H9 (cell line): ENCODE results near the gene DNAJC25. TPM values are rescaled to one million over a fixed set of nuclear protein-coding genes. Genes with fewer than 3 reads are reported as not detected.

Experiments used
- DNase-seq: peaks from one replicate; pipeline ENCODE4 v3.0.0-alpha.2; 2017
- H2AFZ ChIP-seq: one replicate; pipeline ENCODE4 v1.6.1; 2013; ENCODE audit warnings: mild to moderate bottlenecking, low read length, control low read depth, moderate library complexity
- H2AK5ac ChIP-seq: 2 replicates; pipeline ENCODE4 v1.6.1; 2013; ENCODE audit warnings: low read length, control low read depth, mixed read lengths; ENCODE audit not compliant: insufficient read length
- H2BK120ac ChIP-seq: one replicate; pipeline ENCODE4 v1.6.1; 2013; ENCODE audit warnings: low read depth, mild to moderate bottlenecking, low read length, control low read depth, inconsistent platforms; ENCODE audit not compliant: poor library complexity, severe bottlenecking
- H2BK12ac ChIP-seq: 2 replicates; pipeline ENCODE4 v1.6.1; 2013; ENCODE audit warnings: low read length, control low read depth, mixed read lengths, low read depth; ENCODE audit not compliant: insufficient read length
- H2BK15ac ChIP-seq: 2 replicates; pipeline ENCODE4 v1.6.1; 2013; ENCODE audit warnings: low read depth, low read length, control low read depth
- H2BK20ac ChIP-seq: one replicate; pipeline ENCODE4 v1.6.1; 2013; ENCODE audit warnings: low read depth, mild to moderate bottlenecking, low read length, control low read depth, inconsistent platforms; ENCODE audit not compliant: poor library complexity, severe bottlenecking
- H2BK5ac ChIP-seq: 2 replicates; pipeline ENCODE4 v1.6.1; 2013; ENCODE audit warnings: low read length, control low read depth, mixed read lengths; ENCODE audit not compliant: insufficient read length
- H3K14ac ChIP-seq: 2 replicates; pipeline ENCODE4 v1.6.1; 2013; ENCODE audit warnings: low read length, control low read depth; ENCODE audit not compliant: insufficient read depth
- H3K18ac ChIP-seq: 2 replicates; pipeline ENCODE4 v1.6.1; 2013; ENCODE audit warnings: low read depth, mild to moderate bottlenecking, mixed read lengths, low read length, control low read depth; ENCODE audit not compliant: insufficient read length
- H3K23ac ChIP-seq: 2 replicates; pipeline ENCODE4 v1.6.1; 2013; ENCODE audit warnings: low read length, control low read depth, mixed read lengths, low read depth; ENCODE audit not compliant: insufficient read length
- H3K23me2 ChIP-seq: 2 replicates; pipeline ENCODE4 v1.6.1; 2013; ENCODE audit warnings: low read depth, mild to moderate bottlenecking, mixed read lengths, low read length, control low read depth; ENCODE audit not compliant: insufficient read length, poor library complexity, severe bottlenecking
- H3K27ac ChIP-seq: 2 replicates; pipeline ENCODE4 v1.5.1; 2013; ENCODE audit warnings: low read length, control low read depth, mixed read lengths, low read depth; ENCODE audit not compliant: insufficient read length
- H3K27me3 ChIP-seq: 2 replicates; pipeline ENCODE4 v1.6.1; 2013; ENCODE audit warnings: low read length, control low read depth, inconsistent platforms; ENCODE audit not compliant: insufficient read depth
- H3K4ac ChIP-seq: 2 replicates; pipeline ENCODE4 v1.6.1; 2013; ENCODE audit warnings: low read depth, mild to moderate bottlenecking, control low read depth, inconsistent platforms, low read length, moderate library complexity
- H3K4me1 ChIP-seq: 2 replicates; pipeline ENCODE4 v1.6.1; 2013; ENCODE audit warnings: low read length, control low read depth, inconsistent platforms; ENCODE audit not compliant: insufficient read depth
- H3K4me2 ChIP-seq: 2 replicates; pipeline ENCODE4 v1.6.1; 2013; ENCODE audit warnings: low read length, control low read depth, mixed read lengths; ENCODE audit not compliant: insufficient read length, insufficient read depth
- H3K56ac ChIP-seq: 2 replicates; pipeline ENCODE4 v1.6.1; 2013; ENCODE audit warnings: low read depth, mild to moderate bottlenecking, mixed read lengths, low read length, control low read depth; ENCODE audit not compliant: insufficient read length
- H3K79me1 ChIP-seq: 2 replicates; pipeline ENCODE4 v1.6.1; 2013; ENCODE audit warnings: low read depth, mild to moderate bottlenecking, moderate library complexity, low read length, control low read depth, inconsistent platforms; ENCODE audit not compliant: insufficient read depth, poor library complexity, severe bottlenecking
- H3K79me2 ChIP-seq: 2 replicates; pipeline ENCODE4 v1.6.1; 2013; ENCODE audit warnings: low read length, control low read depth, inconsistent platforms; ENCODE audit not compliant: insufficient read depth
- H3K9ac ChIP-seq: 2 replicates; pipeline ENCODE4 v1.6.1; 2013; ENCODE audit warnings: low read length, control low read depth, mixed read lengths; ENCODE audit not compliant: insufficient read length; ENCODE audit errors: extremely low read depth
- H3K9me3 ChIP-seq: one replicate; pipeline ENCODE4 v1.6.1; 2013; ENCODE audit warnings: low read depth, low read length, inconsistent platforms; ENCODE audit not compliant: control insufficient read depth
- H3T11ph ChIP-seq: one replicate; pipeline ENCODE4 v1.6.1; 2013; ENCODE audit warnings: mild to moderate bottlenecking, low read length, control low read depth, inconsistent platforms
- H4K20me1 ChIP-seq: one replicate; pipeline ENCODE4 v1.6.1; 2013; ENCODE audit not compliant: control insufficient read depth, insufficient read length, insufficient read depth
- H4K5ac ChIP-seq: 2 replicates; pipeline ENCODE4 v1.6.1; 2013; ENCODE audit warnings: low read depth, mild to moderate bottlenecking, mixed read lengths, low read length, control low read depth; ENCODE audit not compliant: insufficient read length
- H4K8ac ChIP-seq: replicated peaks from 2 replicates; pipeline ENCODE4 v1.6.1; 2013; ENCODE audit warnings: low read length, control low read depth, mixed read lengths, low read depth; ENCODE audit not compliant: insufficient read length
- H4K91ac ChIP-seq: 2 replicates; pipeline ENCODE4 v1.6.1; 2013; ENCODE audit warnings: low read depth, mild to moderate bottlenecking, moderate library complexity, mixed read lengths, low read length, control low read depth; ENCODE audit not compliant: insufficient read length
- H3K27ac Mint-ChIP-seq, 3 experiments: 2 replicates in 2 of 3; 3 replicates in 1 of 3; pipeline ENCODE4 v1.8.0; 2020 to 2021; ENCODE audit warnings: mixed read lengths in 3 of 3, mild to moderate bottlenecking in 1 of 3, moderate library complexity in 1 of 3
- H3K27me3 Mint-ChIP-seq: 2 replicates; pipeline ENCODE4 v1.8.0; 2021; ENCODE audit warnings: low read depth, mild to moderate bottlenecking, moderate library complexity, mixed read lengths
- H3K36me3 Mint-ChIP-seq, 3 experiments: 2 replicates in 2 of 3; 3 replicates in 1 of 3; pipeline ENCODE4 v1.8.0; 2020 to 2021; ENCODE audit warnings: low read depth in 3 of 3, mixed read lengths in 3 of 3; ENCODE audit not compliant: insufficient read depth in 1 of 3
- H3K4me1 Mint-ChIP-seq, 2 experiments: 2 replicates each; pipeline ENCODE4 v1.8.0; 2020; ENCODE audit warnings: mixed read lengths in 2 of 2
- H3K4me3 Mint-ChIP-seq, 2 experiments: 2 replicates in 1 of 2; 3 replicates in 1 of 2; pipeline ENCODE4 v1.8.0; 2020 to 2021; ENCODE audit warnings: mild to moderate bottlenecking in 2 of 2, mixed read lengths in 2 of 2, moderate library complexity in 1 of 2
- H3K9me3 Mint-ChIP-seq, 2 experiments: 2 replicates in 1 of 2; 3 replicates in 1 of 2; pipeline ENCODE4 v1.8.0; 2020; ENCODE audit warnings: mild to moderate bottlenecking in 2 of 2, mixed read lengths in 2 of 2, moderate library complexity in 1 of 2
- WGBS: extraction: QIAGEN DNeasy Blood & Tissue Kit; methylation state at CpG from one replicate; pipeline ENCODE4 v1.1.7; 2013; ENCODE audit warnings: missing lambda C conversion rate, low lambda C conversion rate, mixed read lengths; ENCODE audit not compliant: insufficient read length; ENCODE audit errors: extremely low coverage; 5-methylcytosine and 5-hydroxymethylcytosine counted together
- long read RNA-seq: library from polyadenylated mRNA; unstranded; transcript quantifications from one replicate; pipeline ENCODE4 v2.0.0, GENCODE V29; 2020
- total RNA-seq: library from RNA; stranded (reverse); gene quantifications from 2 replicates; pipeline ENCODE4 v1.2.1, GENCODE V29; 2021
- TF ChIP-seq, protein P1 (sequence below): fragments of 200-600 bp; sonication (generic); conservative IDR thresholded peaks from 3 replicates; pipeline ENCODE4 v1.8.0; 2021; ENCODE audit warnings: antibody characterized with exemption, mild to moderate bottlenecking

Gene DNAJC25
- total RNA-seq: 7.6 and 8.4 TPM in 2 replicates
- long read RNA-seq, partial matches to known transcripts: 0 of 2 reads
- long read RNA-seq, other reads (novel, unspliced or antisense): 1 of 2 reads

DNA sequence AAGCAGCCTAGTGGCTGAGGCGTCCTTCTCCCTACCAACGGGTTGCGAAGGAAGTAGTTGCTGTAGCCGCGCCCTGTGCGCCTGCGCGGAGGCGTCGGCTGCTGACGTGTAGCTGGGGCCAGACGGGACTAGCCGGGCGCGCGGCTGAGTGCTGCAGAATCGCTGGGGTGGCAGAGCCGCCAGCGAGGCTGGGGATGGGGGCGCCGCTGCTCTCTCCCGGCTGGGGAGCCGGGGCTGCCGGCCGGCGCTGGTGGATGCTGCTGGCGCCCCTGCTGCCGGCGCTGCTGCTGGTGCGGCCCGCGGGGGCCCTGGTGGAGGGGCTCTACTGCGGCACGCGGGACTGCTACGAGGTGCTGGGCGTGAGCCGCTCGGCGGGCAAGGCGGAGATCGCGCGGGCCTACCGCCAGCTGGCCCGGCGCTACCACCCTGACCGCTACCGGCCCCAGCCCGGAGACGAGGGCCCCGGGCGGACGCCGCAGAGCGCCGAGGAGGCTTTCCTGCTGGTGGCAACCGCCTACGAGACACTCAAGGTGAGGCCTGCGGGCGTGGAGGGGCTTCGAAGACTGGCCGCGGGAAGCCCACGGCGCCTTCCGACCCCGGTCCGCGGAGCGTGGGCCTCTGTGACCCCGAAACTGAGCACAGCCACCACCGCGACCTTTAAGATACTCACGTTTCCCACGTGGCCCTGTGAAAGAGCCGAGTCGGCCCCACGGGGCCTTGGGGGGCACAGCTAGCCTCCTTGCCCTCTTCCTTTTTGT, at the start of gene DNAJC25:
Gene DNAJC25 (plus strand): TSS at position 121 of the 758 bp plus-strand sequence. CDS start 74 bp downstream, at position 195.
- Histone ChIP-seq H2AK5ac (no peak within 1 kb of the TSS), H2BK120ac (no peak within 1 kb of the TSS), H2BK5ac (no peak within 1 kb of the TSS), H3K4me2 (peak within 1 kb of the TSS; percentile 94), H3K27me3 (peaks cover 3% of the 10 kb centered on the region; the same call in 1 of the 2 replicates), H3K18ac (peak within 1 kb of the TSS; percentile 1), H2BK20ac (no peak within 1 kb of the TSS), H3K79me1 (no peaks in the 10 kb centered on the region), H2BK12ac (no peak within 1 kb of the TSS), H3K23me2 (peaks cover 5% of the 10 kb centered on the region), H2AFZ (peak within 1 kb of the TSS; percentile 72), H3K56ac (no peak within 1 kb of the TSS), H3K79me2 (peaks cover 32% of the 10 kb centered on the region), H3K9me3 (no peaks in the 10 kb centered on the region), H4K5ac (no peak within 1 kb of the TSS), H3T11ph (no peak within 1 kb of the TSS), H4K91ac (no peak within 1 kb of the TSS), H4K8ac (no peak within 1 kb of the TSS), H3K4ac (no peak within 1 kb of the TSS), H3K14ac (peak within 1 kb of the TSS; percentile 87), H4K20me1 (no peaks in the 10 kb centered on the region), H3K27ac (no peak within 1 kb of the TSS), H3K9ac (peak within 1 kb of the TSS; percentile 76), H3K23ac (no peak within 1 kb of the TSS), H2BK15ac (no peak within 1 kb of the TSS), H3K4me1 (no peaks in the 10 kb centered on the region; the same call in 1 of the 2 replicates)
- peaks cover 27 to 29% of the 10 kb centered on the region in 2 experiments for H3K4me1 Mint-ChIP-seq
- H3K27ac Mint-ChIP-seq: peak within 1 kb of the TSS; percentile 93 to 97 (median 97)
- H3K27me3 Mint-ChIP-seq: no peaks in the 10 kb centered on the region
- H3K4me3 Mint-ChIP-seq: peak within 1 kb of the TSS; percentile 95 to 99
- H3K36me3 Mint-ChIP-seq: peaks cover 0 to 6% (median 4%) of the 10 kb centered on the region in 3 experiments; a peak in 4 of 7 replicates
- peak; percentile 99 for DNase-seq
- no peaks in the 10 kb centered on the region; a peak in 1 of 5 replicates for H3K9me3 Mint-ChIP-seq
- WGBS: no CpG with 5 or more reads among the region's 79 CpGs
- TF ChIP-seq, protein P1, sequence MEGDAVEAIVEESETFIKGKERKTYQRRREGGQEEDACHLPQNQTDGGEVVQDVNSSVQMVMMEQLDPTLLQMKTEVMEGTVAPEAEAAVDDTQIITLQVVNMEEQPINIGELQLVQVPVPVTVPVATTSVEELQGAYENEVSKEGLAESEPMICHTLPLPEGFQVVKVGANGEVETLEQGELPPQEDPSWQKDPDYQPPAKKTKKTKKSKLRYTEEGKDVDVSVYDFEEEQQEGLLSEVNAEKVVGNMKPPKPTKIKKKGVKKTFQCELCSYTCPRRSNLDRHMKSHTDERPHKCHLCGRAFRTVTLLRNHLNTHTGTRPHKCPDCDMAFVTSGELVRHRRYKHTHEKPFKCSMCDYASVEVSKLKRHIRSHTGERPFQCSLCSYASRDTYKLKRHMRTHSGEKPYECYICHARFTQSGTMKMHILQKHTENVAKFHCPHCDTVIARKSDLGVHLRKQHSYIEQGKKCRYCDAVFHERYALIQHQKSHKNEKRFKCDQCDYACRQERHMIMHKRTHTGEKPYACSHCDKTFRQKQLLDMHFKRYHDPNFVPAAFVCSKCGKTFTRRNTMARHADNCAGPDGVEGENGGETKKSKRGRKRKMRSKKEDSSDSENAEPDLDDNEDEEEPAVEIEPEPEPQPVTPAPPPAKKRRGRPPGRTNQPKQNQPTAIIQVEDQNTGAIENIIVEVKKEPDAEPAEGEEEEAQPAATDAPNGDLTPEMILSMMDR: 0 out of 3 replicates have a peak, but pooled peaks have one; percentile 10
